Brain pericyte (primary cell): Measurements from ENCODE around the gene SGMS2.

Experiments used
- DNase-seq: peaks from one replicate; pipeline ENCODE4 v3.0.0-alpha.2; 2012; ENCODE audit warnings: low read depth, low spot score

Gene SGMS2

GRCh38 chr4:107828315-107829090, 3.8 kb downstream of the SGMS2 start:
- DNase-seq, result no peak

GRCh38 chr4:107831140-107831539, 6.4 kb downstream of the SGMS2 start:
- DNase-seq, result no peak

GRCh38 chr4:107832275-107832807, 7.6 kb downstream of the SGMS2 start:
- DNase-seq, result no peak

- no peak for DNase-seq
Observed at GRCh38 chr4:107834241-107834794, 9.6 kb downstream of the SGMS2 start.

GRCh38 chr4:107835406-107835805, 10.7 kb downstream of the SGMS2 start:
- DNase-seq, result no peak

- no peak for DNase-seq
Observed at GRCh38 chr4:107837317-107837716, 12.6 kb downstream of the SGMS2 start.

- no peak for DNase-seq
Observed at GRCh38 chr4:107837776-107838618, 13.3 kb downstream of the SGMS2 start.

GRCh38 chr4:107838861-107839565, 14.3 kb downstream of the SGMS2 start:
- DNase-seq, result no peak

- DNase-seq, result no peak
Observed at GRCh38 chr4:107843391-107843790, 18.7 kb downstream of the SGMS2 start.

GRCh38 chr4:107845681-107846080, 20.9 kb downstream of the SGMS2 start:
- no peak for DNase-seq

- no peak for DNase-seq
Observed at GRCh38 chr4:107850438-107850837, 25.7 kb downstream of the SGMS2 start.

GRCh38 chr4:107853444-107854355, 29.0 kb downstream of the SGMS2 start:
- no peak for DNase-seq

GRCh38 chr4:107854356-107855022, 29.8 kb downstream of the SGMS2 start:
- DNase-seq, result no peak

- no peak for DNase-seq
Observed at GRCh38 chr4:107855723-107856122, 31.0 kb downstream of the SGMS2 start.

- DNase-seq, result no peak
Observed at GRCh38 chr4:107856901-107857300, 32.2 kb downstream of the SGMS2 start.

- no peak for DNase-seq
Observed at GRCh38 chr4:107857741-107858140, 33.0 kb downstream of the SGMS2 start.

- DNase-seq, result no peak
Observed at GRCh38 chr4:107858158-107858742, 33.5 kb downstream of the SGMS2 start.

- no peak for DNase-seq
Observed at GRCh38 chr4:107862658-107863057, 37.9 kb downstream of the SGMS2 start.

GRCh38 chr4:107863416-107863815, 38.7 kb downstream of the SGMS2 start:
- DNase-seq, result no peak
